ENCODE results near the gene ZNF469.

DNA sequence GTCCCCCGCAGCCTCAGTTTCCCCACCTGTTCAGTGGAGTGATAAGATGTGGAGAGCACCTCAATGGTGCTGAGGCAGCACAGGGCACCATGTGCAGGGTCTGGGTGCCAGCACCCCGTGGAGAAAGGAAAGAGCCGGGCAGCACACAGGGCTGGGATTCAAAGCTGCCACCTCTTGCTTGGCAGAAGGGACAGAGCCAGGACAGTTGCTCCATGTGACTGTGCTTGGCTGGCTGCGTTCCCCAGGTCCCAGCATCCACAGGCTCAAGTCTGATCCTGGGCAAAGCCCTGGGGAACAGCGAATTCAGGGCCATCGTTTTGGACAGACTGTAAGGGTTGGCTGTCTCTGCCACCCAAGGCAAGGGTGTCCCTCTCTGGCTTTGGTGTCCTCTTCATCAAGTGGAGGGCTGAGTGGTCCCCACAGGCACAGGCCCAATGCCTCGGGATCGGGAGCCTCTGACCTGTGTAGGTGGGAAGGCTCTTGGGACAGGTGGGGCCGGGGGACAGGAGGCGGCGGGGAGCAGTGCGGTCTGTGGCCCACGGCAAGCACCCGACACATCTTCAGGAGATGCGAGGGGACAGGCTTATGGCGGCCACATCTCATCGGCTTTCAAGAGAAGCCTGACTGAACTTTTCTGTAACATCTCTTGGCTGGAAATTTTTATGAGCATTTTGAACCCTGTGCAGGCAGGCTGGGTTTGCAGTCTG, 8.5 kb downstream of the ZNF469 start:
- TF ChIP-seq, protein P1, sequence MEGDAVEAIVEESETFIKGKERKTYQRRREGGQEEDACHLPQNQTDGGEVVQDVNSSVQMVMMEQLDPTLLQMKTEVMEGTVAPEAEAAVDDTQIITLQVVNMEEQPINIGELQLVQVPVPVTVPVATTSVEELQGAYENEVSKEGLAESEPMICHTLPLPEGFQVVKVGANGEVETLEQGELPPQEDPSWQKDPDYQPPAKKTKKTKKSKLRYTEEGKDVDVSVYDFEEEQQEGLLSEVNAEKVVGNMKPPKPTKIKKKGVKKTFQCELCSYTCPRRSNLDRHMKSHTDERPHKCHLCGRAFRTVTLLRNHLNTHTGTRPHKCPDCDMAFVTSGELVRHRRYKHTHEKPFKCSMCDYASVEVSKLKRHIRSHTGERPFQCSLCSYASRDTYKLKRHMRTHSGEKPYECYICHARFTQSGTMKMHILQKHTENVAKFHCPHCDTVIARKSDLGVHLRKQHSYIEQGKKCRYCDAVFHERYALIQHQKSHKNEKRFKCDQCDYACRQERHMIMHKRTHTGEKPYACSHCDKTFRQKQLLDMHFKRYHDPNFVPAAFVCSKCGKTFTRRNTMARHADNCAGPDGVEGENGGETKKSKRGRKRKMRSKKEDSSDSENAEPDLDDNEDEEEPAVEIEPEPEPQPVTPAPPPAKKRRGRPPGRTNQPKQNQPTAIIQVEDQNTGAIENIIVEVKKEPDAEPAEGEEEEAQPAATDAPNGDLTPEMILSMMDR (IDR thresholded peaks at IDR 0.05) = no peak
- no peak for TF ChIP-seq POLR2A (IDR thresholded peaks at IDR 0.05)
